ENCODE measurements around the gene ZNF189. TPM values are rescaled to one million over a fixed set of nuclear protein-coding genes. Genes with fewer than 3 reads are reported as not detected.

The ZNF189 gene
- total RNA-seq, 2 experiments from 2014 or later = 5.0 to 5.3 TPM

- intact Hi-C loops (cut with DNase I, micrococcal nuclease) = no loop called here
- H3K36me3 Mint-ChIP-seq (ENCODE audit: low read depth) = no peaks in the 10 kb centered on the region
- H3K4me1 Mint-ChIP-seq (ENCODE audit: low read depth) = peaks cover 14% of the 10 kb centered on the region
- ATAC-seq (ENCODE audit: poor library complexity) (no peak), DNase-seq (no peak)
- TF ChIP-seq, protein P1, sequence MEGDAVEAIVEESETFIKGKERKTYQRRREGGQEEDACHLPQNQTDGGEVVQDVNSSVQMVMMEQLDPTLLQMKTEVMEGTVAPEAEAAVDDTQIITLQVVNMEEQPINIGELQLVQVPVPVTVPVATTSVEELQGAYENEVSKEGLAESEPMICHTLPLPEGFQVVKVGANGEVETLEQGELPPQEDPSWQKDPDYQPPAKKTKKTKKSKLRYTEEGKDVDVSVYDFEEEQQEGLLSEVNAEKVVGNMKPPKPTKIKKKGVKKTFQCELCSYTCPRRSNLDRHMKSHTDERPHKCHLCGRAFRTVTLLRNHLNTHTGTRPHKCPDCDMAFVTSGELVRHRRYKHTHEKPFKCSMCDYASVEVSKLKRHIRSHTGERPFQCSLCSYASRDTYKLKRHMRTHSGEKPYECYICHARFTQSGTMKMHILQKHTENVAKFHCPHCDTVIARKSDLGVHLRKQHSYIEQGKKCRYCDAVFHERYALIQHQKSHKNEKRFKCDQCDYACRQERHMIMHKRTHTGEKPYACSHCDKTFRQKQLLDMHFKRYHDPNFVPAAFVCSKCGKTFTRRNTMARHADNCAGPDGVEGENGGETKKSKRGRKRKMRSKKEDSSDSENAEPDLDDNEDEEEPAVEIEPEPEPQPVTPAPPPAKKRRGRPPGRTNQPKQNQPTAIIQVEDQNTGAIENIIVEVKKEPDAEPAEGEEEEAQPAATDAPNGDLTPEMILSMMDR (IDR thresholded peaks at IDR 0.05) = no peak
- H3K36me3 ChIP-seq (ENCODE audit: insufficient read depth, low read length) = no peaks in the 10 kb centered on the region
- H3K9me3 Mint-ChIP-seq = no peaks in the 10 kb centered on the region
- no peak overlapping the region for H3K4me3 Mint-ChIP-seq
- no peak overlapping the region for H3K27ac Mint-ChIP-seq
- ChIA-PET POLR2A (no interaction called here), CTCF (no interaction called here)
- no peak overlapping the region for H3K27ac ChIP-seq (ENCODE audit: low read depth in 1 of 2, low read length in 2 of 2)
- H3K27me3 ChIP-seq (ENCODE audit: control insufficient read depth in 1 of 2, insufficient read depth in 2 of 2, low read length in 2 of 2) = peaks cover 24 to 58% of the 10 kb centered on the region in 2 experiments
- H3K9me3 ChIP-seq (ENCODE audit: control insufficient read depth in 1 of 2, insufficient read depth in 1 of 2, low read length in 2 of 2) = peaks cover 0 to 4% of the 10 kb centered on the region in 2 experiments
- H3K27me3 Mint-ChIP-seq = peaks cover 79% of the 10 kb centered on the region
- peaks cover 6% of the 10 kb centered on the region for H3K4me1 ChIP-seq (ENCODE audit: insufficient read depth, low read length)
- no peak overlapping the region for H3K4me3 ChIP-seq (ENCODE audit: low read length)
Observed at GRCh38 chr9:101445353-101446029, 46.8 kb downstream of the ZNF189 start.

- no peak for ATAC-seq (ENCODE audit: poor library complexity)
- Histone ChIP-seq H3K4me1 (ENCODE audit: insufficient read depth, low read length) (peaks cover 6% of the 10 kb centered on the region), H3K27ac (ENCODE audit: low read depth in 1 of 2, low read length in 2 of 2) (no peak overlapping the region), H3K4me3 (ENCODE audit: low read length) (no peak overlapping the region), H3K27me3 (ENCODE audit: control insufficient read depth in 1 of 2, insufficient read depth in 2 of 2, low read length in 2 of 2) (peaks cover 24 to 64% of the 10 kb centered on the region in 2 experiments), H3K36me3 (ENCODE audit: insufficient read depth, low read length) (no peaks in the 10 kb centered on the region), H3K9me3 (ENCODE audit: control insufficient read depth in 1 of 2, insufficient read depth in 1 of 2, low read length in 2 of 2) (peaks cover 0 to 4% of the 10 kb centered on the region in 2 experiments)
- Mint-ChIP-seq H3K27me3 (peaks cover 82% of the 10 kb centered on the region), H3K27ac (no peak overlapping the region), H3K4me1 (ENCODE audit: low read depth) (peaks cover 14% of the 10 kb centered on the region), H3K9me3 (no peaks in the 10 kb centered on the region), H3K4me3 (no peak overlapping the region), H3K36me3 (ENCODE audit: low read depth) (no peaks in the 10 kb centered on the region)
- TF ChIP-seq, protein P1 (IDR thresholded peaks at IDR 0.05) = no peak
- no peak for DNase-seq
- ChIA-PET CTCF (no interaction called here), POLR2A (no interaction called here)
- intact Hi-C loops (cut with DNase I, micrococcal nuclease) = no loop called here
Observed at GRCh38 chr9:101446732-101447131, 48.1 kb downstream of the ZNF189 start.

DNA sequence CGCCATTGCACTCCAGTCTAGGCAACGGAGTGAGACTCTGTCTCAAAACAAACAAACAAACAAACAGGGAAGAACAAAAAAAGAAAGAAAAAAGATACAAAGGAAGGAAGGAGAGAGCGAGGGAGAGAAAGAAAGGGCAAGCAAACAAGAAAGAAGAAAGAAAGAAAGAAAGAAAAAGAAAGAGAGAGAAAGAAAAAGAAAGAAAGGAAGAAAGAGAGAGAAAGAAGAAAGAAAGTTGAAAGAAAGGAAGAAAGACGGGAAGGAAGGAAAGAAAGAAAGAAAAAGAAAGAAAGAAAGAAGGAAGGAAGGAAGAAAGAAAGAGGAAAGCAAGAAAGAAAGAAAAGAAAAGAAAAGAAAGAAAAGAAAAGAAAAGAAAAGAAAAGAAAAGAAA, 50.0 kb downstream of the ZNF189 start:
- ChIA-PET CTCF (interaction anchor here (0.7 to 1.3 kb wide), 4 partner anchors 70 to 108 kb away, joined by 3 to 4 read pairs (median 3); no protein-coding TSS in a partner anchor), POLR2A (no interaction called here)
- Mint-ChIP-seq H3K27me3 (peaks cover 87% of the 10 kb centered on the region), H3K4me1 (ENCODE audit: low read depth) (peaks cover 14% of the 10 kb centered on the region), H3K36me3 (ENCODE audit: low read depth) (no peaks in the 10 kb centered on the region), H3K9me3 (peaks cover 5% of the 10 kb centered on the region), H3K4me3 (peak overlapping the region; percentile 43), H3K27ac (no peak overlapping the region)
- H3K36me3 ChIP-seq (ENCODE audit: insufficient read depth, low read length) = no peaks in the 10 kb centered on the region
- TF ChIP-seq, protein P1 (IDR thresholded peaks at IDR 0.05) = no peak
- H3K4me3 ChIP-seq (ENCODE audit: low read length) = no peak overlapping the region
- intact Hi-C loops (cut with DNase I, micrococcal nuclease) = no loop called here
- H3K9me3 ChIP-seq (ENCODE audit: control insufficient read depth in 1 of 2, insufficient read depth in 1 of 2, low read length in 2 of 2) = peaks cover 0 to 10% of the 10 kb centered on the region in 2 experiments
- DNase-seq = no peak
- no peak for ATAC-seq (ENCODE audit: poor library complexity)
- H3K4me1 ChIP-seq (ENCODE audit: insufficient read depth, low read length) = peaks cover 6% of the 10 kb centered on the region
- H3K27ac ChIP-seq (ENCODE audit: low read depth in 1 of 2, low read length in 2 of 2) = no peak overlapping the region
- H3K27me3 ChIP-seq (ENCODE audit: control insufficient read depth in 1 of 2, insufficient read depth in 2 of 2, low read length in 2 of 2) = peaks cover 22 to 55% of the 10 kb centered on the region in 2 experiments
